Activated CD4-positive, alpha-beta memory T cell treated with anti-CD3 and anti-CD28 coated beads, Interleukin-2, amount 10 ng/mL, durations not matched to agents 7 days and 5 days (primary cell): Measurements from ENCODE around the gene RAI14. TPM values are rescaled to one million over a fixed set of nuclear protein-coding genes. Genes with fewer than 3 reads are reported as not detected.

Experiments
- CTCF ChIA-PET: fragments of 350-600 bp; sonication (Branson Sonifier 250); formaldehyde crosslinking; loops from one replicate; lab custom pipeline; 2021; ENCODE audit warnings: antibody characterized with exemption, inconsistent platforms; lab: Charles Lee
- POLR2A ChIA-PET: fragments of 350-600 bp; sonication (Branson Sonifier 250); formaldehyde crosslinking; loops from one replicate; lab custom pipeline; 2021; ENCODE audit warnings: antibody characterized with exemption; lab: Charles Lee
- DNase-seq: peaks from one replicate; pipeline ENCODE4 v3.0.0-alpha.2; 2020
- H3K27ac Mint-ChIP-seq: one replicate; pipeline ENCODE4 v1.8.0; 2021; ENCODE audit warnings: mild to moderate bottlenecking, mixed read lengths
- H3K27me3 Mint-ChIP-seq: one replicate; pipeline ENCODE4 v1.8.0; 2021; ENCODE audit warnings: mixed read lengths
- H3K36me3 Mint-ChIP-seq: one replicate; pipeline ENCODE4 v1.8.0; 2021; ENCODE audit warnings: low read depth, mixed read lengths
- H3K4me1 Mint-ChIP-seq: one replicate; pipeline ENCODE4 v1.8.0; 2021; ENCODE audit warnings: mixed read lengths
- H3K4me3 Mint-ChIP-seq: one replicate; pipeline ENCODE4 v1.8.0; 2021; ENCODE audit warnings: mild to moderate bottlenecking, mixed read lengths
- H3K9me3 Mint-ChIP-seq: one replicate; pipeline ENCODE4 v1.8.0; 2021; ENCODE audit warnings: mixed read lengths
- total RNA-seq, 2 experiments: library from RNA; stranded (reverse); gene quantifications; one replicate each; pipeline ENCODE4 v1.2.3, GENCODE V29; 2021

The RAI14 gene
- total RNA-seq, 2 experiments from 2014 or later = 0.76 to 1.0 TPM

- Mint-ChIP-seq H3K27ac (no peak overlapping the region), H3K9me3 (no peaks in the 10 kb centered on the region), H3K4me1 (no peaks in the 10 kb centered on the region), H3K27me3 (no peaks in the 10 kb centered on the region), H3K4me3 (no peak overlapping the region), H3K36me3 (no peaks in the 10 kb centered on the region)
- POLR2A ChIA-PET = no interaction called here
- CTCF ChIA-PET = no interaction called here
- no peak for DNase-seq
Measured at GRCh38 chr5:34802834-34803563, 146.9 kb downstream of the RAI14 start.

GRCh38 chr5:34803974-34804732 is 148.0 kb downstream of the RAI14 start:
- no peaks in the 10 kb centered on the region for H3K4me1 Mint-ChIP-seq
- POLR2A ChIA-PET = no interaction called here
- no peaks in the 10 kb centered on the region for H3K9me3 Mint-ChIP-seq

GRCh38 chr5:34804913-34805312 is 148.8 kb downstream of the RAI14 start:
- H3K4me3 Mint-ChIP-seq = no peak overlapping the region
- DNase-seq = no peak
- no peak overlapping the region for H3K27ac Mint-ChIP-seq
- no peaks in the 10 kb centered on the region for H3K9me3 Mint-ChIP-seq
- ChIA-PET CTCF (no interaction called here), POLR2A (no interaction called here)
- H3K4me1 Mint-ChIP-seq = no peaks in the 10 kb centered on the region
- no peaks in the 10 kb centered on the region for H3K36me3 Mint-ChIP-seq
- no peaks in the 10 kb centered on the region for H3K27me3 Mint-ChIP-seq

More at GRCh38 chr5:34803974-34804732, 148.0 kb downstream of the RAI14 start:
- Mint-ChIP-seq H3K4me3 (no peak overlapping the region), H3K27me3 (no peaks in the 10 kb centered on the region), H3K36me3 (no peaks in the 10 kb centered on the region), H3K27ac (no peak overlapping the region)
- CTCF ChIA-PET = no interaction called here
- no peak for DNase-seq

- Mint-ChIP-seq H3K27me3 (no peaks in the 10 kb centered on the region), H3K27ac (no peak overlapping the region), H3K9me3 (no peaks in the 10 kb centered on the region), H3K36me3 (no peaks in the 10 kb centered on the region), H3K4me1 (no peaks in the 10 kb centered on the region), H3K4me3 (no peak overlapping the region)
- POLR2A ChIA-PET = no interaction called here
- DNase-seq = no peak
- CTCF ChIA-PET = no interaction called here
Measured at GRCh38 chr5:34806532-34806931, 150.4 kb downstream of the RAI14 start.

- CTCF ChIA-PET = no interaction called here
- no peak overlapping the region for H3K4me3 Mint-ChIP-seq
- H3K27ac Mint-ChIP-seq = no peak overlapping the region
- no peak for DNase-seq
- H3K4me1 Mint-ChIP-seq = no peaks in the 10 kb centered on the region
- no peaks in the 10 kb centered on the region for H3K9me3 Mint-ChIP-seq
- POLR2A ChIA-PET = no interaction called here
- no peaks in the 10 kb centered on the region for H3K36me3 Mint-ChIP-seq
- H3K27me3 Mint-ChIP-seq = no peaks in the 10 kb centered on the region
Measured at GRCh38 chr5:34811706-34812105, 155.6 kb downstream of the RAI14 start.

- no peak overlapping the region for H3K27ac Mint-ChIP-seq
- H3K27me3 Mint-ChIP-seq = no peaks in the 10 kb centered on the region
- H3K4me1 Mint-ChIP-seq = no peaks in the 10 kb centered on the region
- no peaks in the 10 kb centered on the region for H3K9me3 Mint-ChIP-seq
- DNase-seq = no peak
- CTCF ChIA-PET = interaction anchor here (0.8 to 1.2 kb wide), 2 partner anchors 156 to 327 kb away, joined by 3 to 4 read pairs; no protein-coding TSS in a partner anchor
- H3K36me3 Mint-ChIP-seq = no peaks in the 10 kb centered on the region
- no peak overlapping the region for H3K4me3 Mint-ChIP-seq
- POLR2A ChIA-PET = no interaction called here
Measured at GRCh38 chr5:34813509-34813908, 157.4 kb downstream of the RAI14 start.

- Mint-ChIP-seq H3K27me3 (no peaks in the 10 kb centered on the region), H3K27ac (no peak overlapping the region), H3K36me3 (no peaks in the 10 kb centered on the region), H3K4me1 (no peaks in the 10 kb centered on the region), H3K9me3 (no peaks in the 10 kb centered on the region), H3K4me3 (no peak overlapping the region)
- ChIA-PET POLR2A (no interaction called here), CTCF (interaction anchor here (1.2 kb wide), 1 partner anchor 294 kb away, joined by 3 read pairs; no protein-coding TSS in a partner anchor)
- DNase-seq = no peak
Measured at GRCh38 chr5:34817558-34818351, 161.6 kb downstream of the RAI14 start.

- Mint-ChIP-seq H3K36me3 (no peaks in the 10 kb centered on the region), H3K9me3 (no peaks in the 10 kb centered on the region), H3K4me3 (no peak overlapping the region), H3K27ac (no peak overlapping the region), H3K27me3 (no peaks in the 10 kb centered on the region), H3K4me1 (no peaks in the 10 kb centered on the region)
- no peak for DNase-seq
- POLR2A ChIA-PET = no interaction called here
- CTCF ChIA-PET = interaction anchor here (1.2 kb wide), 1 partner anchor 295 kb away, joined by 3 read pairs; no protein-coding TSS in a partner anchor
Measured at GRCh38 chr5:34818717-34819116, 162.6 kb downstream of the RAI14 start.

- ChIA-PET POLR2A (no interaction called here), CTCF (no interaction called here)
- H3K4me3 Mint-ChIP-seq = no peak overlapping the region
- DNase-seq = no peak
- H3K27me3 Mint-ChIP-seq = no peaks in the 10 kb centered on the region
- H3K9me3 Mint-ChIP-seq = no peaks in the 10 kb centered on the region
- H3K4me1 Mint-ChIP-seq = no peaks in the 10 kb centered on the region
- H3K27ac Mint-ChIP-seq = no peak overlapping the region
- no peaks in the 10 kb centered on the region for H3K36me3 Mint-ChIP-seq
Measured at GRCh38 chr5:34820593-34820992, 164.5 kb downstream of the RAI14 start.

GRCh38 chr5:34822956-34823715 is 167.0 kb downstream of the RAI14 start:
- POLR2A ChIA-PET = no interaction called here

GRCh38 chr5:34826347-34826746 is 170.2 kb downstream of the RAI14 start:
- Mint-ChIP-seq H3K9me3 (no peaks in the 10 kb centered on the region), H3K4me1 (no peaks in the 10 kb centered on the region), H3K27ac (no peak overlapping the region), H3K27me3 (no peaks in the 10 kb centered on the region), H3K4me3 (no peak overlapping the region), H3K36me3 (no peaks in the 10 kb centered on the region)
- DNase-seq = no peak
- POLR2A ChIA-PET = no interaction called here
- CTCF ChIA-PET = no interaction called here

More at GRCh38 chr5:34822956-34823715, 167.0 kb downstream of the RAI14 start:
- no peak for DNase-seq
- Mint-ChIP-seq H3K27ac (no peak overlapping the region), H3K4me3 (no peak overlapping the region), H3K4me1 (no peaks in the 10 kb centered on the region), H3K9me3 (no peaks in the 10 kb centered on the region), H3K27me3 (no peaks in the 10 kb centered on the region), H3K36me3 (no peaks in the 10 kb centered on the region)
- CTCF ChIA-PET = no interaction called here

GRCh38 chr5:34827588-34828506 is 171.7 kb downstream of the RAI14 start:
- Mint-ChIP-seq H3K4me1 (no peaks in the 10 kb centered on the region), H3K27me3 (no peaks in the 10 kb centered on the region), H3K36me3 (no peaks in the 10 kb centered on the region), H3K4me3 (no peak overlapping the region), H3K9me3 (no peaks in the 10 kb centered on the region), H3K27ac (no peak overlapping the region)
- ChIA-PET POLR2A (no interaction called here), CTCF (no interaction called here)
- DNase-seq = no peak
